GM12801 (cell line): ENCODE data around the gene EDDM13.

Experiments used
- CTCF ChIP-seq: IDR thresholded peaks from one replicate; pipeline ENCODE4 v1.5.1; 2011; ENCODE audit warnings: control low read depth; ENCODE audit not compliant: insufficient read length; ENCODE audit errors: extremely low read depth

EDDM13 gene

GRCh38 chr19:56317749-56318148, 45.2 kb downstream of the EDDM13 start:
- no peak for TF ChIP-seq CTCF

- TF ChIP-seq CTCF = no peak
Observed at GRCh38 chr19:56319991-56320390, 47.4 kb downstream of the EDDM13 start.

- no peak for TF ChIP-seq CTCF
Observed at GRCh38 chr19:56321254-56321988, 48.9 kb downstream of the EDDM13 start.

GRCh38 chr19:56321989-56322440, 49.5 kb downstream of the EDDM13 start:
- no peak for TF ChIP-seq CTCF

- no peak for TF ChIP-seq CTCF
Observed at GRCh38 chr19:56324436-56324835, 51.9 kb downstream of the EDDM13 start.

GRCh38 chr19:56332695-56333094, 60.1 kb downstream of the EDDM13 start:
- TF ChIP-seq CTCF = no peak

- TF ChIP-seq CTCF = no peak
Observed at GRCh38 chr19:56333506-56333905, 61.0 kb downstream of the EDDM13 start.

GRCh38 chr19:56341948-56342347, 69.4 kb downstream of the EDDM13 start:
- no peak for TF ChIP-seq CTCF
